A549 (cell line): ENCODE data around the gene DENND10. TPM values are rescaled to one million over a fixed set of nuclear protein-coding genes. Genes with fewer than 3 reads are reported as not detected.

ENCODE experiments used
- ATAC-seq, 2 experiments: fragments of 200-7000 bp in 1 of 2; fragments of >200 bp in 1 of 2; cut with Nextera tagmentation in 1 of 2; cut with Tn5 transposase in 1 of 2; 3 replicates each; pipeline versions ENCODE4 v1.8.0 to v1.9.1; 2018 to 2020; ENCODE audit warnings: mild to moderate bottlenecking in 1 of 2, moderate library complexity in 1 of 2
- CTCF ChIA-PET: fragments of 300-600 bp; sonication (Branson Sonifier 250); formaldehyde crosslinking; extraction: SDS; loops from one replicate; lab custom pipeline; 2021; ENCODE audit warnings: antibody characterized with exemption, inconsistent platforms; lab: Yijun Ruan, JAX
- POLR2A ChIA-PET: fragments of 350-600 bp; formaldehyde crosslinking; extraction: SDS; loops from one replicate; lab custom pipeline; 2021; ENCODE audit warnings: antibody characterized with exemption, inconsistent platforms; lab: Yijun Ruan, JAX
- DNase-seq, 2 experiments: peaks; one replicate each; pipeline versions ENCODE4 v3.0.0 to v3.0.0-alpha.2; 2011 to 2016; ENCODE audit warnings: low read depth in 1 of 2, low spot score in 1 of 2
- FAIRE-seq: peaks from 2 replicates; lab custom pipeline; 2011; peaks lifted over from hg19 to GRCh38; lab: Jason Lieb, UNC
- H3K27ac ChIP-seq, 2 experiments: fragments of >200 bp; sonication (Bioruptor Twin); formaldehyde crosslinking; 3 replicates each; pipeline ENCODE4 v1.5.1; 2016 to 2017
- H3K4me1 ChIP-seq: fragments of >200 bp; sonication (Bioruptor Twin); formaldehyde crosslinking; 3 replicates; pipeline ENCODE4 v1.6.1; 2016
- H3K4me2 ChIP-seq: fragments of >200 bp; sonication (Bioruptor Twin); formaldehyde crosslinking; 3 replicates; pipeline ENCODE4 v1.6.1; 2016
- H3K4me3 ChIP-seq: fragments of >200 bp; sonication (Bioruptor Twin); formaldehyde crosslinking; 3 replicates; pipeline ENCODE4 v1.5.1; 2016
- H3K9me3 ChIP-seq: fragments of >200 bp; sonication (Bioruptor Twin); formaldehyde crosslinking; 3 replicates; pipeline ENCODE4 v1.6.1; 2016
- ATOH8 ChIP-seq: fragments of 250-450 bp; sonication (Bioruptor Pico); IDR thresholded peaks from 2 replicates; pipeline ENCODE4 v1.5.0; 2020; ENCODE audit warnings: low read depth, mild to moderate bottlenecking, moderate library complexity
- BCL3 ChIP-seq: fragments of >200 bp; sonication (Bioruptor Twin); formaldehyde crosslinking; IDR thresholded peaks from 3 replicates; pipeline ENCODE4 v1.6.1; 2016
- CBX8 ChIP-seq: fragments of 200-600 bp; sonication (generic); IDR thresholded peaks from 2 replicates; pipeline ENCODE4 v1.6.1; 2016
- CEBPB ChIP-seq, 2 experiments: fragments of >200 bp in 1 of 2; sonication (Bioruptor Twin) in 1 of 2; formaldehyde crosslinking in 1 of 2; IDR thresholded peaks; 2 replicates each; pipeline ENCODE4 v1.6.1; 2012 to 2016
- CTCF ChIP-seq: fragments of >200 bp; sonication (Bioruptor Twin); formaldehyde crosslinking; IDR thresholded peaks from 3 replicates; pipeline ENCODE4 v1.5.1; 2016
- E2F6 ChIP-seq: IDR thresholded peaks from 2 replicates; pipeline ENCODE4 v1.6.1; 2012; ENCODE audit warnings: low read depth, borderline replicate concordance
- EHF ChIP-seq: fragments of 250-450 bp; sonication (Bioruptor Pico); IDR thresholded peaks from 2 replicates; pipeline ENCODE4 v1.5.0; 2020; ENCODE audit warnings: mild to moderate bottlenecking
- EP300 ChIP-seq, 2 experiments: fragments of >200 bp; sonication (Bioruptor Twin); formaldehyde crosslinking; IDR thresholded peaks; 2 replicates in 1 of 2; 3 replicates in 1 of 2; pipeline ENCODE4 v1.6.1; 2016 to 2017
- FOSB ChIP-seq: fragments of 250-450 bp; sonication (Bioruptor Pico); IDR thresholded peaks from 2 replicates; pipeline ENCODE4 v1.5.0; 2020; ENCODE audit warnings: mild to moderate bottlenecking, moderate library complexity
- FOSL2 ChIP-seq, 2 experiments: fragments of 450-650 bp in 1 of 2; fragments of >200 bp in 1 of 2; sonication (Bioruptor Twin) in 1 of 2; formaldehyde crosslinking; IDR thresholded peaks; 2 replicates each; pipeline versions ENCODE4 v1.5.0 to v1.6.1; 2016 to 2020; ENCODE audit warnings: mild to moderate bottlenecking in 1 of 2, moderate library complexity in 1 of 2
- GATA3 ChIP-seq: IDR thresholded peaks from 2 replicates; pipeline ENCODE4 v1.6.1; 2012; ENCODE audit warnings: borderline replicate concordance
- HDAC2 ChIP-seq: fragments of 200-600 bp; sonication (generic); IDR thresholded peaks from 2 replicates; pipeline ENCODE4 v1.6.1; 2016
- HMGXB4 ChIP-seq: fragments of 250-450 bp; sonication (Bioruptor Pico); IDR thresholded peaks from 2 replicates; pipeline ENCODE4 v1.5.0; 2021; ENCODE audit warnings: mild to moderate bottlenecking, moderate library complexity, borderline replicate concordance
- HOXB5 ChIP-seq: fragments of 250-450 bp; sonication (Bioruptor Pico); IDR thresholded peaks from 2 replicates; pipeline ENCODE4 v1.5.0; 2020; ENCODE audit warnings: mild to moderate bottlenecking, moderate library complexity
- JUN ChIP-seq, 2 experiments: fragments of >200 bp; sonication (Bioruptor Twin); formaldehyde crosslinking; IDR thresholded peaks; 2 replicates in 1 of 2; 3 replicates in 1 of 2; pipeline ENCODE4 v1.6.1; 2016 to 2017
- JUNB ChIP-seq: fragments of >200 bp; sonication (Bioruptor Twin); formaldehyde crosslinking; IDR thresholded peaks from 2 replicates; pipeline ENCODE4 v1.6.1; 2016
- KDM1A ChIP-seq: fragments of 200-600 bp; sonication (generic); IDR thresholded peaks from 2 replicates; pipeline ENCODE4 v1.6.1; 2016; ENCODE audit warnings: low read depth, mild to moderate bottlenecking
- KDM5A ChIP-seq: fragments of 200-600 bp; sonication (generic); IDR thresholded peaks from 2 replicates; pipeline ENCODE4 v1.6.1; 2016; ENCODE audit warnings: antibody characterized with exemption, mild to moderate bottlenecking
- MAFK ChIP-seq: fragments of 450-650 bp; IDR thresholded peaks from 2 replicates; pipeline ENCODE4 v1.6.1; 2014; ENCODE audit not compliant: partially characterized antibody
- MAX ChIP-seq: IDR thresholded peaks from 2 replicates; pipeline ENCODE4 v1.6.1; 2012
- NR3C1 ChIP-seq: fragments of >200 bp; sonication (Bioruptor Twin); formaldehyde crosslinking; IDR thresholded peaks from 3 replicates; pipeline ENCODE4 v1.6.1; 2017
- PBX3 ChIP-seq: IDR thresholded peaks from 2 replicates; pipeline ENCODE4 v1.6.1; 2012
- PHF8 ChIP-seq: fragments of 200-600 bp; sonication (generic); IDR thresholded peaks from 2 replicates; pipeline ENCODE4 v1.6.1; 2016; ENCODE audit warnings: low read depth, mild to moderate bottlenecking, antibody characterized with exemption, moderate library complexity, borderline replicate concordance
- RAD21 ChIP-seq, 2 experiments: fragments of >200 bp in 1 of 2; sonication (Bioruptor Twin) in 1 of 2; formaldehyde crosslinking in 1 of 2; IDR thresholded peaks in 1 of 2; conservative IDR thresholded peaks in 1 of 2; 2 replicates in 1 of 2; 3 replicates in 1 of 2; pipeline ENCODE4 v1.6.1; 2012 to 2018; ENCODE audit warnings: inconsistent platforms in 1 of 2
- RARB ChIP-seq: fragments of 250-450 bp; sonication (Bioruptor Pico); IDR thresholded peaks from 2 replicates; pipeline ENCODE4 v1.8.0; 2021; ENCODE audit warnings: mild to moderate bottlenecking, moderate library complexity
- RCOR1 ChIP-seq: fragments of 150-350 bp; IDR thresholded peaks from 2 replicates; pipeline ENCODE4 v1.6.1; 2014; ENCODE audit warnings: antibody characterized with exemption, low read length, low read depth
- RFX5 ChIP-seq: fragments of 450-650 bp; IDR thresholded peaks from 2 replicates; pipeline ENCODE4 v1.7.1; 2014; ENCODE audit warnings: antibody characterized with exemption, mild to moderate bottlenecking, moderate library complexity
- RNF2 ChIP-seq: fragments of 200-600 bp; sonication (generic); IDR thresholded peaks from 2 replicates; pipeline ENCODE4 v1.6.1; 2016; ENCODE audit warnings: low read depth, mild to moderate bottlenecking, antibody characterized with exemption, moderate library complexity, borderline replicate concordance
- TP53 ChIP-seq: fragments of 250-450 bp; sonication (Bioruptor Pico); IDR thresholded peaks from 2 replicates; pipeline ENCODE4 v1.5.0; 2021; ENCODE audit warnings: mild to moderate bottlenecking, moderate library complexity
- USF2 ChIP-seq: fragments of 450-650 bp; IDR thresholded peaks from 2 replicates; pipeline ENCODE4 v1.6.1; 2014; ENCODE audit warnings: antibody characterized with exemption
- ZC3H11A ChIP-seq: fragments of 450-650 bp; IDR thresholded peaks from 2 replicates; pipeline ENCODE4 v1.6.1; 2014; ENCODE audit warnings: antibody characterized with exemption, mild to moderate bottlenecking
- ZNF302 ChIP-seq: fragments of 250-450 bp; sonication (Bioruptor Pico); IDR thresholded peaks from 2 replicates; pipeline ENCODE4 v1.9.0; 2021; ENCODE audit warnings: inconsistent platforms, mild to moderate bottlenecking, moderate library complexity
- WGBS: methylation state at CpG from one replicate; pipeline ENCODE4 v1.1.6; 2017; ENCODE audit errors: missing lambda C conversion rate; 5-methylcytosine and 5-hydroxymethylcytosine counted together
- polyA plus RNA-seq, 4 experiments: library from polyadenylated mRNA; depleted of rRNA in 3 of 4; stranded (reverse); fragments of >200 nt; fragmentation: RNase III in 1 of 4; extraction: RNeasy Plus Mini Kit Qiagen cat#74134 plus additional on column Dnase treatment in 1 of 4; gene quantifications; 2 replicates in 3 of 4; 3 replicates in 1 of 4; pipeline ENCODE4 v1.2.3, GENCODE V29; 2011 to 2017

Gene DENND10
- polyA plus RNA-seq, 2 of the 4 experiments (the other 2 are of a cell fraction), result 49.7 to 94.3 TPM

- FAIRE-seq, result no peak
- POLR2A ChIA-PET, result interaction anchor here (0.8 kb wide), 1 partner anchor 28 kb away, joined by 3 read pairs; no protein-coding TSS in a partner anchor
- CTCF ChIA-PET, result interaction anchor here (0.7 to 0.8 kb wide), 2 partner anchors 12 to 1113 kb away, joined by 3 read pairs; no protein-coding TSS in a partner anchor
- WGBS, result 3% methylated on average over 20 of the region's 45 CpGs
- H3K9me3 ChIP-seq, result no peaks in the 10 kb centered on the region
- peak within 1 kb of the TSS; percentile 98 for H3K27ac ChIP-seq
- peak within 1 kb of the TSS; percentile 81 for H3K4me2 ChIP-seq
- peak; percentile 79 to 92 for DNase-seq
- peak; percentile 98 to 99 for ATAC-seq
- peaks cover 20% of the 10 kb centered on the region; the same call in 2 of the 3 replicates for H3K4me1 ChIP-seq
- H3K4me3 ChIP-seq, result peak within 1 kb of the TSS; percentile 89
- no peak for TF ChIP-seq KDM1A
- no peak for TF ChIP-seq FOSB
- TF ChIP-seq E2F6, result no peak; the same call in none of the 2 replicates
- no peak for TF ChIP-seq EP300 (IDR thresholded peaks at IDR 0.05)
- peak; percentile 96 for TF ChIP-seq PHF8
- no peak for TF ChIP-seq CEBPB (IDR thresholded peaks at IDR 0.05)
- TF ChIP-seq FOSL2 (IDR thresholded peaks at IDR 0.05), result no peak
- no peak for TF ChIP-seq FOSL2 (CRISPR knock-in tag; IDR thresholded peaks at IDR 0.05)
- no peak for TF ChIP-seq NR3C1
- TF ChIP-seq RNF2, result no peak
- no peak for TF ChIP-seq GATA3
- TF ChIP-seq TP53 (CRISPR knock-in tag), result no peak
- peak; percentile 61 to 98; a peak in 4 of 5 replicates for TF ChIP-seq JUN (IDR thresholded peaks at IDR 0.05)
- TF ChIP-seq MAFK, result no peak
- no peak for TF ChIP-seq RFX5
- no peak for TF ChIP-seq ATOH8 (CRISPR knock-in tag)
- TF ChIP-seq EHF (CRISPR knock-in tag), result no peak
- TF ChIP-seq PBX3, result no peak
- TF ChIP-seq RCOR1, result no peak
- no peak for TF ChIP-seq CBX8
- peak; percentile 61 for TF ChIP-seq USF2
- TF ChIP-seq HOXB5 (CRISPR knock-in tag), result no peak
- TF ChIP-seq BCL3, result peak; percentile 92
- TF ChIP-seq MAX, result peak; percentile 81
- no peak for TF ChIP-seq HDAC2
- TF ChIP-seq CTCF, result no peak
- TF ChIP-seq HMGXB4 (CRISPR knock-in tag), result no peak
- no peak for TF ChIP-seq ZNF302 (CRISPR knock-in tag)
- TF ChIP-seq JUNB, result no peak
- no peak for TF ChIP-seq RAD21 (conservative IDR thresholded peaks at IDR 0.05 in 1 of 2, IDR thresholded peaks at IDR 0.05 in 1 of 2)
- no peak for TF ChIP-seq ZC3H11A
- 0 out of 2 replicates have a peak, but pooled peaks have one; percentile 45 for TF ChIP-seq KDM5A
- no peak for TF ChIP-seq RARB (CRISPR knock-in tag)
Measured at GRCh38 chr10:119178372-119179119, 74.6 kb downstream of the DENND10 start, which contains the start of gene PRDX3. TSS of gene PRDX3 (minus strand) at chr10:119178812. CDS start at chr10:119178790, 22 bp downstream.
